GM18909 (cell line): ENCODE results near the gene SMIM28.

Experiments used
- ATAC-seq: cut with Tn5 transposase; IDR thresholded peaks from one replicate; pipeline ENCODE4 v1.9.1; 2021; ENCODE audit warnings: mild to moderate bottlenecking; ENCODE audit not compliant: unreplicated experiment, poor library complexity

Gene SMIM28

DNA sequence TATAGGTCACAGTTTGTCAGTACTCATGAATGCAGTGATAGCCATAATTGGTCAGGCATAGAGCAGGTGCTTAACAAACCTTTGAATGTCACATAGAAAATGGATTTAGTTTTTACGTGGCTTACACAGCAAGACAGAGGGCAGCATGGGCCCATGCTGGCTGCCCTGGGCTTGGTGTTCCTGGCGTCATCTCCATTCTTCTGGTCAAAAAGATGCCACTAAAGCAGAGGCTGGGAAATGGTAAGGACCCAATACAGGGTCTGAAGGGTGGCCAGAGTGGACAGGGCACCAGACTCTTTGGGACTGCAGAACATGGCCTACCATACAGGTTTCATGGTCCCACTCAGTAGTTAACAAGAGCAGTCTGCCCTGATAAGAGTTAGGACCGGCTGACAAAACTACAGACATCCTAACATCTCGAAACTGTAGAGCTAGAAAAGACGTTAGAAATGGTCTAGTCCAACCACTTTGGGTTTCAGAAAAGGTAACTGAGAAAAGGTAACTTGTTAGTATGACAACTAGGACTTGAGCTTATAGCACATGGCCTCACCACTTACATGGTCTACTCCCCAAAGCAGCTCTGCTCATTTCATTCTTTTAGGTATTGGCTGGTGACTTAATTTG is 48.9 kb downstream of the SMIM28 start:
- no peak for ATAC-seq

DNA sequence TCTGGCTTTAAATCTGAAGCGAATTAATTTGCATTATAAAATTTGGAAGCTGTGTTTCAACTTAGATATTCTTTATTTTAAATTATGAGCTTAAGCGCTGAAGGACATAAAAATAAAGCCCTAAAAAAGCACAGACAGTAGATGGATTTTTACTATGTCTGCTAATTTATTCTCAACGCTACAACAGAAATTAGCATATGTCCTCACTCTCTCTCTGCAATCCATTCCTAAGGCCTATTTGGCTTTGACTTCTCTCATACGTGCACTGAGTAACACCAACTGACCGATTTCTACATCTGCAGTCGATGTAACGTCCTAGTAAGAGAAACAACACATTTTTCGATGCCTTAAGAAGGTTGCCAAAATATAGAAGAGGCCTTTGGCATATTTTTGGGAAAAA is 50.0 kb downstream of the SMIM28 start:
- ATAC-seq, result no peak

GRCh38 chr6:138428944-138429598 is 51.4 kb downstream of the SMIM28 start:
- no peak for ATAC-seq

- no peak for ATAC-seq
These were observed 52.1 kb downstream of the SMIM28 start for GRCh38 chr6:138429761-138430160.

- no peak for ATAC-seq
These were observed 52.8 kb downstream of the SMIM28 start for GRCh38 chr6:138430361-138431145.

DNA sequence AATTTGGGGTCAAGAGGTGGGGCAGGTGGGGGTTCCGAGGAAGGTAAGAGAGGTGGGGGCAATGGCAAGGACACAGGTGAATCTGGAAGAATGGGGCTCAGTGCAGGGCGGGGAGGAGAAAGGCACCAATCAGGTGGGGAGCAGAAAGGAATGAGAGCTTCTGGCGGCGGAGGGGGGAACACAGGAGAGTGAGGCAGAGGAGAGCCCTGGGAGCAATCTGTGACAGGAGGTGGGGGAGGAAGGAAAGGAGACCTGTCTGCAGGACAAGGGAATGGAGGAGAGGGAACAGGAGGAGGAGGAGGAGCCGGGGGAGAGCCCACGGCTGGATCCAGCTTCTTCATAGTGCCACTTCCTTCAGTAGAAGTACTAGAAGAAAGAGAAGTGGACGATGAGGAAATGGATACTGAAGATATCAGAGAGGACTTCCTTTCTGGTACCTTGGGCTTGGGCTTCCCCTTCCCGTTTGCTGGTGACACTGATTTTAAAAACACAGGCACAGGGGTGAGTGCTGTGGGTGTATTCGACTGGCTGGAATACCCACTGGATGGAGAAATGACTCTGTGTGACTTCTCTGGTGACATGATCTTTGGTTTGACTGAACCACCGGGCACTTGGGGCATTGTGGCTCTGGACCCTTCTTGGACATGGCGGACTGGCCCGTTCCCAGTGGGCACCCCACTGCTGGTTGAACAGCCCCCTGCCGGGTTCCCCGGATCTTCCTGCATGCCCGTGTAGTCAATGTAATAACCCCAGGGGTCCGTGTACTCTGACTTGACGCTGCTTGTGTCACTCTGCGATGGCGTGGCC is 53.8 kb downstream of the SMIM28 start:
- ATAC-seq, result no peak

DNA sequence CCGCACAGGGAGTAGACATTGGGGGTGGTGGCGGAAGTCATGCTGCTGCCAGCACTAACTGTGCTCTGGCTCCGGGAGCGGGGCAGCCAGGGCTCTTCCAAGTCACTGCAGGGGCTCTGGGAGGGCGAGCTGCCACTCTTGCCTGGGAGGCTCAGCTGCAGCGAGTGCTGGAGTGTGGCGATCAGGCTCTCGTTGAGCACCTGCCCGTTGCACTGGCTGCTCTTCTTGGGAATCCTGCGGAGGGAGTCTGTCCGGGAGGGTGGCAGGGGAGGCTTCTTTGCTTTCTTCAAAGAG is 54.3 kb downstream of the SMIM28 start:
- no peak for ATAC-seq
